Stimulated activated memory B cell treated with anti-CD40 and anti-IgM and Interleukin-4, amounts not matched to agents 10 μg/mL and 1 μg/mL and 100 μg/mL, for 72 hours (primary cell): Measurements from ENCODE around the gene LBHD2.

Source experiments
- ATAC-seq: fragments of 150-1000 bp; cut with Tn5 transposase; 2 replicates; pipeline ENCODE4 v1.10.0; 2021
- H3K27ac Mint-ChIP-seq: one replicate; pipeline ENCODE4 v1.8.0; 2022; ENCODE audit warnings: mild to moderate bottlenecking, mixed read lengths
- H3K27me3 Mint-ChIP-seq: one replicate; pipeline ENCODE4 v1.8.0; 2022; ENCODE audit warnings: mixed read lengths
- H3K36me3 Mint-ChIP-seq: one replicate; pipeline ENCODE4 v1.8.0; 2022; ENCODE audit warnings: mixed read lengths
- H3K4me1 Mint-ChIP-seq: one replicate; pipeline ENCODE4 v1.8.0; 2022; ENCODE audit warnings: mixed read lengths
- H3K4me3 Mint-ChIP-seq: one replicate; pipeline ENCODE4 v1.8.0; 2022; ENCODE audit warnings: mild to moderate bottlenecking, moderate library complexity, mixed read lengths
- H3K9me3 Mint-ChIP-seq: one replicate; pipeline ENCODE4 v1.8.0; 2022; ENCODE audit warnings: mixed read lengths

The LBHD2 gene

DNA sequence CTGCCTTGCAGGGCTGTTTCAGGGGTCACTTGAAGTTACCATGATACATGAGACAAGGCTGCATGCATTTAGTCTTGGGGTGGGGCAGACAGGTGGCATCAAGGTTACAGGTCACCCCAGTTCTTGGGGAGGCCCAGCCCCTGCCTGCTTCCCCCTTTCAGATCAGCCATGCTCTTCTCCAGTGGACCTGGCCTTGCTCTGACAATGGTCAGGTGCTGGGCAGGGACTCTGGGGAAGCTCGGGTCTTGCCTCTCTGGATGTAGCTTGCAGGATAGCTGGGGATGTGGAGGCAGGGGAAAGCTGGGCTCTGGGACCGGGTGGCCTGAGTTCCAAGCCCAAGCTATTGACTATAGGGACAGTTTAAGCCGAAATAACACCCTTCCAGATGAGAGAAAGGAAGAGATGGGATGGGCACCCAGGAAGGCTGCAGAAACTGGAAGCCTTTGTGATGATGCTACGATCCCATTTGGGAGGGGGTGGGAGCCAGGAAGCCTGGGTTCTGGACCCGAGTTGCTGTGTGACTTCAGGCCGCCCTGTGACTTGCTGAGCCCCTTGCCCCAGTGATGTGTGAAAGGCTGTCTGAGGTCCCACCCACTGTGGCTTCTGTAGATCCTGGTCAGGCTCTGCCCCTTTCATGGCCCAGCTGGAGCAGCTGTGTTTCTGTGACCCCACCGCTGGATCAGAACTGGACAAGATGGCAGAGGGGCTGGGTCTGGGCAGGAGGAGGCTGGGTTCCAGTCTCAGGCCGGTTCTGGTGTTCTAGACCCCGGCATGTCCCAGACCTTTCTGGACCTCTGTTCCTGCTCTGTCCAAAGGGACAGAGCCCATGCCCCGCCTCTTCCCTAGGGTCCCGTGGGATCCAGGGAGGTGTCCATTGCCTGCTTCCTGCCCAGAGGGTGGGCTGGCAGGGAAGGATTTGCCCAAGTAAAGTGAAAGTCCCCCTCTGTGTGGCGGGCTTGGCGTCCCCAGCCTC lies 41.4 kb downstream of the LBHD2 start:
- no peak for ATAC-seq
- Mint-ChIP-seq H3K9me3 (no peaks in the 10 kb centered on the region), H3K27me3 (peaks cover 52% of the 10 kb centered on the region), H3K36me3 (peaks cover 6% of the 10 kb centered on the region), H3K4me3 (peak overlapping the region; percentile 16), H3K4me1 (peaks cover 20% of the 10 kb centered on the region), H3K27ac (no peak overlapping the region)

DNA sequence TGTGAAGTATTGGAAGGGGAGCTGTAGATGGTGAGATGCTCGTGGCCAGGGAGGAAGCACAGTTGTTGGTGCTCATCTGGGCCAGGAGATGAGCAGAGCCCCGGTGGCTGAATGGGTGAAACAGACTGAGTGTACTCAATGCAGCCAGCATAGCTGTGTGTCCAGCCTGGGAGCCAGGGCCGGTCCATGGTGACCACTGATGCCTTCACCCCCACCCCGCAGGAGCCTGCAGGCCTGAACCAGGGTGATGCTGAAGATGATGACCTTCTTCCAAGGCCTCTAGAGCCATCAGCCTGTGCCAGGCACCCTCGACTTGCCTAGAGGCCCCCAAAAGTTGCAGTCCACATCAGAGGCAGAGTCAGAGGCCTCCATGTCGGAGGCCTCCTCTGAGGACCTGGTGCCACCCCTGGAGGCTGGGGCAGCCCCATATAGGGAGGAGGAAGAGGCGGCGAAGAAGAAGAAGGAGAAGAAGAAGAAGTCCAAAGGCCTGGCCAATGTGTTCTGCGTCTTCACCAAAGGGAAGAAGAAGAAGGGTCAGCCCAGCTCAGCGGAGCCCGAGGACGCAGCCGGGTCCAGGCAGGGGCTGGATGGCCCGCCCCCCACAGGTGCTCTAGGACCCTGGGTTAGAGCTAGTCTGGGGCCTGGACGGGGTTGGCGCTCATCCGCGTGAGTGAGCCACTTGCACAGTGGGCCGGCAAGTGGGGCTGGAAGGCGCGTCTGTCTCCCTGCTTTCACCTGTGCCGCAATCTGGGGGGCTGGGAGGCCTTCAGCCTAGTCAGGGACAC lies 42.3 kb downstream of the LBHD2 start:
- Mint-ChIP-seq H3K4me1 (peaks cover 20% of the 10 kb centered on the region), H3K27me3 (peaks cover 50% of the 10 kb centered on the region), H3K36me3 (peaks cover 6% of the 10 kb centered on the region), H3K4me3 (no peak overlapping the region), H3K27ac (no peak overlapping the region), H3K9me3 (no peaks in the 10 kb centered on the region)
- no peak for ATAC-seq

DNA sequence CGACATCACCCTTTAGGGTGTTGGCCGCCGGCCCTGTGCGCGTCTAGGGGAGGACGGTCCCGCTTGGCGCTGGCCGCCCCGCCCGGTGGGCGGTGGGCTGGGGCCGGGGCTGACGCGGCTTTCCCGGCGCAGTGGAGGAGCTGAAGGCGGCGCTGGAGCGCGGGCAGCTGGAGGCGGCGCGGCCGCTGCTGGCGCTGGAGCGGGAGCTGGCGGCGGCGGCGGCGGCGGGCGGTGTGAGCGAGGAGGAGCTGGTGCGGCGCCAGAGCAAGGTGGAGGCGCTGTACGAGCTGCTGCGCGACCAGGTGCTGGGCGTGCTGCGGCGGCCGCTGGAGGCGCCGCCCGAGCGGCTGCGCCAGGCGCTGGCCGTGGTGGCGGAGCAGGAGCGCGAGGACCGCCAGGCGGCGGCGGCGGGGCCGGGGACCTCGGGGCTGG lies 42.9 kb downstream of the LBHD2 start:
- no peak for ATAC-seq
- H3K9me3 Mint-ChIP-seq: no peaks in the 10 kb centered on the region

DNA sequence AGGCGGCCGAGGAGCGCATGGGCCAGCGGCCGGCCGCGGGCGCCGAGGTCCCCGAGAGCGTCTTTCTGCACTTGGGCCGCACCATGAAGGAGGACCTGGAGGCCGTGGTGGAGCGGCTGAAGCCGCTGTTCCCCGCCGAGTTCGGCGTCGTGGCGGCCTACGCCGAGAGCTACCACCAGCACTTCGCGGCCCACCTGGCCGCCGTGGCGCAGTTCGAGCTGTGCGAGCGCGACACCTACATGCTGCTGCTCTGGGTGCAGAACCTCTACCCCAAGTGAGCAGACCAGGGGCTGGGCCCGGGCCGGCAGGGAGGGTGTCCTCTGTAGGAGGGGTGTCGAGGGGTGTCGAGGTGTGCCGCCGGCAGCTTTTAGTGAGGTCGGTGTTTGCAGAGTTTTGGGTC lies 43.3 kb downstream of the LBHD2 start:
- Mint-ChIP-seq H3K4me3 (no peak overlapping the region), H3K36me3 (peaks cover 6% of the 10 kb centered on the region), H3K9me3 (no peaks in the 10 kb centered on the region), H3K27ac (no peak overlapping the region), H3K4me1 (peaks cover 14% of the 10 kb centered on the region), H3K27me3 (peaks cover 39% of the 10 kb centered on the region)
- no peak for ATAC-seq

More for the DNA sequence above, 42.9 kb downstream of the LBHD2 start:
- H3K4me3 Mint-ChIP-seq: no peak overlapping the region
- peaks cover 6% of the 10 kb centered on the region for H3K36me3 Mint-ChIP-seq
- no peak overlapping the region for H3K27ac Mint-ChIP-seq
- H3K4me1 Mint-ChIP-seq: peaks cover 19% of the 10 kb centered on the region
- H3K27me3 Mint-ChIP-seq: peaks cover 43% of the 10 kb centered on the region

DNA sequence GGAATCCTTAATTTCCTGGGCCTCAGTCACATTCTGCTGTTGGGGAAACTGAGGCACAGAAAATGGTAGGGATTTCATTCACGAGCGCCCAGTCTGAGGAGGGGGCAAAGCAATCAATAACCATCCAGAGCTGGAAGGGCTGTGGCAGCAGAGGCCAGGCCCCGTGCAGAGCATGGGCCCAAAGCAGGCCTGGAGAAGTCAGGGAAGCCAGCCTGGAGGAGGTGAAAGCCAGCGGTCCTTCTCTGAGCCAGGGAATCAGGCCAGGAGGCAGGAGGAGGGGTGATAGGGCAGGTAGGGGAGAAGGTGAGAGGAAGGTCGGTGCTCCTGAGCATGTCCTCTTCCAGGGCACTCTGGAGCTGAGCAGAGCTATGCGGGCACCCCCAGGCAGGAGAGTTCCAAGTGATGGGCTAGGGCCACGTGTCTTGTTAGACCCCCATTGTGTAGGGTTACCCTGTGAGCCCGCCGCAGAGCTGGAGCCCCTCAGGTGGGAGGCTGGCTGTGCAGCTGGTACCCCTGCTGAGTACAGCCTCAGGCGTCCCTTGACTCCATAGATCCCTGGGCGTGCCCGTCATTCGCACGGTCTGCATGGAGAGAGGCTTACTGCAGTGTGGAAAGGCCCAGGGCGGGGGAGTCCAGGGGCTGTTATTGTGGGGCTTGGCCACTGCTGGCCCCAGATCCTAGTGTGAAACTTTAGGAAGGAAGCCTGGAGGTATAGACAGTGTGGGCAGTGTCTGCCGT lies 44.0 kb downstream of the LBHD2 start:
- peaks cover 8% of the 10 kb centered on the region for H3K4me1 Mint-ChIP-seq
- peaks cover 6% of the 10 kb centered on the region for H3K36me3 Mint-ChIP-seq
- no peaks in the 10 kb centered on the region for H3K9me3 Mint-ChIP-seq

DNA sequence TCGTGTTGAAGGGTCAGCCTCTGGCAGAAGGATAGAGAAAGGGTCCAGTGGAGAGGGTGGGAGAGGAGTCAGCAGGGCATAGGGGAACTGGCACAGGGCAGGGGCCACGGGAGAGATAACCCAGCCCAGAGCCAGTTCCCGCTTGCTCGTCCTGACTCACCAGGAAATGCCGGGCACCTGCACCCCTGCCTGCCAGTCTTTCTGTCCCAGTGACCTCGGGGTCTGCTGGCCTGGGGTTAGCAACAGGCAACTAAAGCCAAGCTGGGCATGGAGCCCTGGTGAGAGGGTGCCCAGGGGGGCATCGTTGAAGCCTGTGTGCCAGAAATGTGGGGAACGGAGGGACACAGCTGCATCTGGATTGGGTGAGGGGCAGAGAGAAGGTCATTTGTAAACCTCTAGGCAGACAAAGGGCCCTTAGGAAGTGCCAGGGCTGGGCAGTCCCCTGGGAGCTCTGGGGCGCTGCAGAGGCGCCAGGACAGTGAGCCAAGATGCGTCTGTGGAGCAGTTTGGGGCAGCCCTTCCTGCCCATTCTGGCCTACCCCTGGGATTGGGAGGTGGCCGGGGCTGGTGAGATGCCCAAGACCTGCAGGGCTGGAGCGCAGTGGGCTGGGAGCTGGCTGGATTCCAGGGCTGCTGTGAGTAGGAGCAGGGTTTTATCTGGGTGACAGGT lies 44.8 kb downstream of the LBHD2 start:
- Mint-ChIP-seq H3K27me3 (peaks cover 35% of the 10 kb centered on the region), H3K9me3 (no peaks in the 10 kb centered on the region), H3K4me1 (peaks cover 8% of the 10 kb centered on the region), H3K27ac (no peak overlapping the region), H3K4me3 (no peak overlapping the region), H3K36me3 (peaks cover 6% of the 10 kb centered on the region)
- ATAC-seq: no peak

More for the DNA sequence above, 44.0 kb downstream of the LBHD2 start:
- Mint-ChIP-seq H3K27ac (no peak overlapping the region), H3K4me3 (no peak overlapping the region), H3K27me3 (peaks cover 36% of the 10 kb centered on the region)
- no peak for ATAC-seq

DNA sequence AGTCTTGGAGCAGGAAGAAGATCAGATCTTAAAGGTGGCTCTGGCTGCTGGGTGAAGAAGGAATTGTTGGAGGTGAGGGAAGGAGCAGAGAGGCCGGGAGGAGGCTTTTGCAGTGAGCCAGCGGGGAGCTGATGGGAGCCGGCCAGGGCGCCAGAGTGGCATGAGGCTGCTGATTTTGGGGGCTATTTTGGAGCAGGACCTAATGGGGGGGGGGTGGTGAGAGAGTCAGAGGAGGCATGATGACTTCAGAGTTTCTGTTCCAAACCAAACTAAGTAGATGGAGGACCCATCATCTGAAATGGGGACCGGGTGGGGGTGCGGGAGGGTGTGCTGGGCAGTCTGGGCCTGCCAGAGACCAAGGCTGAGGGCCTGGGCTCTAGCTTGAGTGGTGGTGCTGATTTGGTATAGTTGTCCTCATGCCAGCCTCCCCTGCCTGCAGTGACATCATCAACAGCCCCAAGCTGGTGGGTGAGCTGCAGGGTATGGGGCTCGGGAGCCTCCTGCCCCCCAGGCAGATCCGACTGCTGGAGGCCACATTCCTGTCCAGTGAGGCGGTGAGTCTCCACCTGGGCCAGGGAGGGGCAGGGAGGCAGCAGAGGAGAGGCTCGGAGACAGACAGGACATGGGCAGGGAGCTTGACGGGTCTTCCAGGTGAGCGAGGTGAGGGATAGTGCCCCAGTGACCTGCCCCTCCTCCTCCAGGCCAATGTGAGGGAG lies 45.4 kb downstream of the LBHD2 start:
- H3K36me3 Mint-ChIP-seq: peaks cover 6% of the 10 kb centered on the region
- peaks cover under 1% of the 10 kb centered on the region for H3K4me1 Mint-ChIP-seq
- no peak overlapping the region for H3K4me3 Mint-ChIP-seq
- H3K9me3 Mint-ChIP-seq: no peaks in the 10 kb centered on the region
- no peak for ATAC-seq
- no peak overlapping the region for H3K27ac Mint-ChIP-seq
- peaks cover 28% of the 10 kb centered on the region for H3K27me3 Mint-ChIP-seq

DNA sequence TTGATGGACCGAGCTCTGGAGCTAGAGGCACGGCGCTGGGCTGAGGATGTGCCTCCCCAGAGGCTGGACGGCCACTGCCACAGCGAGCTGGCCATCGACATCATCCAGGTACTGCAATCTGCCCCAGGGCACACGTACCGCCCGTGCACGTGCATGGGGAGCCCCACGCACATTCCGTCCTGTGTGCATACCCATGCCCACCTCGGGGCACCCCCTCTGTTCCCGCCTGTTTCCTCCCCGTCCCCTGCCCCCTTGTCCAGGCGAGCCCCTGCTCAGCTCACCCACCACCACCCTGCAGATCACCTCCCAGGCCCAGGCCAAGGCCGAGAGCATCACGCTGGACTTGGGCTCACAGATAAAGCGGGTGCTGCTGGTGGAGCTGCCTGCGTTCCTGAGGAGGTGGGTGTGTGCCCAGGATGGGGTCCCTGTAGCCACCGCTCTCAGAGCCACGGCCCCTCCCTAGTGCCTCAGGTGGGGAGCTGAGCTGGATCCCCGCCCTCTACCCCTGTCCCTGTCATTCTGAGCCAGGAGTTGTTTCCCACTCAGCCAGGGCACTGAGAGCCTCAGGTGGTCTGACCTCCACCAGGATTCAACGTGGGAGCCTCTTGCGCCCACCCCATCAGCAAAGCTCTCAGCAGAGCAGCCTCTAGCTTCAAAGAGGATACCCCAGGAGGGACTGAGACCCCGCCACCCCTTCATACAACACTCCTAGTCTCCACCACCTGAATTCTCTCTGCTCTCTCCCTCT lies 46.2 kb downstream of the LBHD2 start:
- Mint-ChIP-seq H3K36me3 (peaks cover 6% of the 10 kb centered on the region), H3K27ac (no peak overlapping the region), H3K27me3 (peaks cover 21% of the 10 kb centered on the region), H3K4me3 (no peak overlapping the region), H3K4me1 (no peaks in the 10 kb centered on the region), H3K9me3 (no peaks in the 10 kb centered on the region)
- ATAC-seq: no peak

DNA sequence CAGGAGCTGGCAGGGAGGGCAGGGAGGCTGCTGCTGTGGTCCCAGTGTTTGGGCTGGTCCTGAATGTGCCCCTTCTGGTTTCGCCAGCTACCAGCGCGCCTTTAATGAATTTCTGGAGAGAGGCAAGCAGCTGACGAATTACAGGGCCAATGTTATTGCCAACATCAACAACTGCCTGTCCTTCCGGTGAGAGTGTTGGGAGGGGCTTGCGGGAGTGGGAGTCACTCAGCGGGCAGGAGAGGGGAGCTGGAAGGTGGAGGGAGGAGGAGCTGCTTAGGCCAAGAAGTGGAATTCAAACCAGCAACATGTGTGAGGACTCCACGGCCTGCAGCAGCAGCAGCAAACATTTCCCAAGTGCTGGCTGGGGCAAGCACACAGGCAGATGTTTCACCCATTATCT lies 47.0 kb downstream of the LBHD2 start:
- Mint-ChIP-seq H3K4me3 (no peak overlapping the region), H3K27ac (no peak overlapping the region), H3K36me3 (peaks cover 6% of the 10 kb centered on the region), H3K4me1 (no peaks in the 10 kb centered on the region), H3K27me3 (peaks cover 18% of the 10 kb centered on the region), H3K9me3 (no peaks in the 10 kb centered on the region)
- no peak for ATAC-seq

DNA sequence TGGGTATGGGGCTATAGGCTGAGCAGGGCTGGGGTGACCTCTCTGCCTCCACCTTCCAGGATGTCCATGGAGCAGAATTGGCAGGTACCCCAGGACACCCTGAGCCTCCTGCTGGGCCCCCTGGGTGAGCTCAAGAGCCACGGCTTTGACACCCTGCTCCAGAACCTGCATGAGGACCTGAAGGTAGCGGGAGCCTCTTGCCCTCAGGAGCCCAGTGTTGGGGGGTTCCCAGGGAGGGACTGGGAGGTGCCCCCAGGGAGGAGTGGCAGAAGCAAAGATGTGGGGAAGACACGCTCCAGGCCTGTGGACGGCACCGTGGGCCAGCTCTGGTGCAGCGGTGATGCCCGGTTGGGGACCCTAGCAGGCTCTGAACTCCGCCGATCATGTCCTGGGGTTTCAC lies 47.6 kb downstream of the LBHD2 start:
- no peaks in the 10 kb centered on the region for H3K4me1 Mint-ChIP-seq
- H3K27me3 Mint-ChIP-seq: peaks cover 18% of the 10 kb centered on the region
- H3K36me3 Mint-ChIP-seq: peaks cover under 1% of the 10 kb centered on the region
- H3K9me3 Mint-ChIP-seq: no peaks in the 10 kb centered on the region
- H3K4me3 Mint-ChIP-seq: no peak overlapping the region
- no peak overlapping the region for H3K27ac Mint-ChIP-seq
- no peak for ATAC-seq

DNA sequence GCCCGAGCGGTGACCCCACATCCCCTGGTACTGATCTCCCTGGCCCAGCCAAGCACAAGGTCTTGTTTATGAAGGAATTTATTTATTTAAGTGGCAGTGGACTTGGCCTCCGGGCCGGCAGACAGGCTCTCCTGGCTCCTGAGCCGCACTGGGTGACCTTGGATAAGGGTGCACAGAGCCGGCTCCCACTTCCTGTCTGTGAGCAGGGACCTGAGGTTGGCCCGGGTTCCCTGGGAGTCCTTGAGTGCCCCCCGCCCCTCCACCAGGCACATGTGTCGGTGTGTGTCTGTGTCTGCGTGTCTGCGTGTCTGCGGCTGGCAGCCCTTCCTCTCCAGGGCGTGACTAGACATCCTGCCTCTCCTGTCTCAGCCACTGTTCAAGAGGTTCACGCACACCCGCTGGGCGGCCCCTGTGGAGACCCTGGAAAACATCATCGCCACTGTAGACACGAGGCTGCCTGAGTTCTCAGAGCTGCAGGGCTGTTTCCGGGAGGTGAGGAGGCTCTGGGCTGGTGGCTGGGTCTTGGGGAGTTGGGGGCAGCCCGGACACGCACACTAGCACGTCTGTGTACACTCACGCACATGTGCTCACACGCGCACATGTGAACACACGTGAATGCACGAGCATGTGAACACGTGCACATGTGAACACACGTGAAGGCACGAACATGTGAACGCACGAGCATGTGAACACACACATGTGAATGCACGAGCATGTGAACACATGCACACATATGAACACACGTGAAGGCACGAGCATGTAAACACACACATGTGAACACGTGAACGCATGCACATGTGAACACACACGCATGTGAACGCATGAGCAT lies 48.6 kb downstream of the LBHD2 start:
- no peaks in the 10 kb centered on the region for H3K4me1 Mint-ChIP-seq
- H3K27me3 Mint-ChIP-seq: peaks cover 22% of the 10 kb centered on the region
- no peak overlapping the region for H3K27ac Mint-ChIP-seq
- no peaks in the 10 kb centered on the region for H3K36me3 Mint-ChIP-seq
- no peaks in the 10 kb centered on the region for H3K9me3 Mint-ChIP-seq
- ATAC-seq: no peak
- no peak overlapping the region for H3K4me3 Mint-ChIP-seq

DNA sequence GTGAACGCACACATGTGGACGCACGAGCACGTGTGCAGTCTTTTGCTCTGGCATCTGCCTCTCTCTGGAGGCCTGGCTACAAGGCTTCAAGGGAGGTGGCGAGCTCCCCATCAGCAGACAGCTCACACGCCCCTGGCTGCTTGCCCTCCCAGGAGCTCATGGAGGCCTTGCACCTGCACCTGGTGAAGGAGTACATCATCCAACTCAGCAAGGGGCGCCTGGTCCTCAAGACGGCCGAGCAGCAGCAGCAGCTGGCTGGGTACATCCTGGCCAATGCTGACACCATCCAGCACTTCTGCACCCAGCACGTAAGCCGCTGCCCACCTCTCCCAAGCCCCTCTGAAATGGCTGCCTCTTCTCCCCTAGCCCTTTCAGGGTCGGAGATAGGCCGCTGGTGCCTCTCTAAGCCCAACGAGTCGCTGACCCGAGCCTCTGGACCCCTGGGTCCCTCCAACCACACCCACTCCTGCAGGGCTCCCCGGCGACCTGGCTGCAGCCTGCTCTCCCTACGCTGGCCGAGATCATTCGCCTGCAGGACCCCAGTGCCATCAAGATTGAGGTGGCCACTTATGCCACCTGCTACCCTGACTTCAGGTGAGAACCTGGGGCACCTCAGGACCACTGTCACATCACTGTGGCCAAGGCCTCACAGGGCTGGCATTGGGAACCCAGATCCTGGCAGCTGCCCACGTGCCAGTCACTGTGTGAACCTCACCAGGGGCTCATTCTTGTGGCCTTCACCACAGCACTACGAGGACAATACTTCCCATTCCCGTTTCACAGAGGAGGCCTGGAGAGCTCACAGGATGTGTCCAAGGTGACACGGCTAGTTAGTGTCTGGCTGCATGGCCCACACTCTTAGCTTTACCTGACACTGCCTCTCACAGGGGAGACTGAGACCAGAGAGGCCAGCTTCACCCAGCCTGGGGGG lies 49.5 kb downstream of the LBHD2 start:
- Mint-ChIP-seq H3K27me3 (peaks cover 22% of the 10 kb centered on the region), H3K36me3 (no peaks in the 10 kb centered on the region), H3K4me3 (no peak overlapping the region), H3K27ac (no peak overlapping the region), H3K4me1 (no peaks in the 10 kb centered on the region), H3K9me3 (no peaks in the 10 kb centered on the region)
- no peak for ATAC-seq
